A673 (cell line): ENCODE data around the gene MYO18B. TPM values are rescaled to one million over a fixed set of nuclear protein-coding genes. Genes with fewer than 3 reads are reported as not detected.
A peak's percentile ranks its signal among the peaks of the same experiment; 100 is the strongest.

Experiments
- BruUV-seq: library from RNA; stranded (reverse); fragments of 400-500 nt; replicated peaks from 2 replicates; lab custom pipeline; 2021; lab: Mats Ljungman, UMichigan
- CTCF ChIA-PET: fragments of 300-600 bp; sonication (Branson Sonifier 250); formaldehyde crosslinking; loops from one replicate; lab custom pipeline; 2022; ENCODE audit warnings: antibody characterized with exemption; lab: Charles Lee
- POLR2A ChIA-PET: fragments of 300-600 bp; sonication (Branson Sonifier 250); formaldehyde crosslinking; loops from one replicate; lab custom pipeline; 2022; ENCODE audit warnings: antibody characterized with exemption; ENCODE audit not compliant: low non-redundant PET; lab: Charles Lee
- DNase-seq: peaks from one replicate; pipeline ENCODE4 v3.0.0-alpha.2; 2015; ENCODE audit warnings: low spot score
- H3K27ac ChIP-seq: fragments of 200-600 bp; sonication (generic); 2 replicates; pipeline ENCODE4 v1.5.1; 2016; ENCODE audit warnings: mixed run types, low read depth, mild to moderate bottlenecking, mixed read lengths, antibody characterized with exemption, low read length; ENCODE audit not compliant: poor library complexity, severe bottlenecking
- H3K27me3 ChIP-seq: fragments of 200-600 bp; sonication (generic); replicated peaks from 2 replicates; pipeline ENCODE4 v1.6.1; 2017; ENCODE audit warnings: mixed run types, low read depth, mild to moderate bottlenecking, mixed read lengths, antibody characterized with exemption, low read length; ENCODE audit not compliant: insufficient read depth, poor library complexity
- H3K36me3 ChIP-seq: fragments of 200-600 bp; sonication (generic); 2 replicates; pipeline ENCODE4 v1.6.1; 2016; ENCODE audit warnings: mixed run types, mild to moderate bottlenecking, mixed read lengths, antibody characterized with exemption, low read length; ENCODE audit not compliant: insufficient read depth, poor library complexity, severe bottlenecking
- H3K4me1 ChIP-seq: fragments of 200-600 bp; sonication (generic); 2 replicates; pipeline ENCODE4 v1.6.1; 2017; ENCODE audit warnings: mixed run types, mild to moderate bottlenecking, mixed read lengths, antibody characterized with exemption, low read length; ENCODE audit not compliant: insufficient read depth, poor library complexity, severe bottlenecking
- H3K4me3 ChIP-seq: fragments of 200-600 bp; sonication (generic); 2 replicates; pipeline ENCODE4 v1.5.1; 2016; ENCODE audit warnings: low read depth, mixed run types, mild to moderate bottlenecking, mixed read lengths, low read length; ENCODE audit not compliant: poor library complexity, severe bottlenecking
- H3K9me3 ChIP-seq: fragments of 200-600 bp; sonication (generic); 2 replicates; pipeline ENCODE4 v1.6.1; 2016; ENCODE audit warnings: mixed run types, low read depth, mild to moderate bottlenecking, mixed read lengths, antibody characterized with exemption, low read length; ENCODE audit not compliant: poor library complexity, severe bottlenecking
- EZH2 ChIP-seq: fragments of 200-600 bp; sonication (generic); IDR thresholded peaks from 2 replicates; pipeline ENCODE4 v1.6.1; 2017; ENCODE audit warnings: borderline replicate concordance, low read depth, mild to moderate bottlenecking, mixed read lengths, antibody characterized with exemption, low read length; ENCODE audit not compliant: poor library complexity, severe bottlenecking
- intact Hi-C: fragments of 100-400 bp; cut with micrococcal nuclease; formaldehyde crosslinking; loops from one replicate; pipeline ENCODE4 v1.10.0; 2022; ENCODE audit not compliant: unreplicated experiment
- total RNA-seq: library from RNA; stranded (reverse); gene quantifications from 2 replicates; pipeline ENCODE4 v1.2.3, GENCODE V29; 2021
- TF ChIP-seq, protein P1 (sequence below): fragments of 300-800, 200-600 bp; sonication (generic); conservative IDR thresholded peaks from 2 replicates; pipeline ENCODE4 v1.5.1; 2017; ENCODE audit warnings: low read depth, mild to moderate bottlenecking, antibody characterized with exemption, low read length, moderate library complexity, mixed read lengths

The MYO18B gene
- total RNA-seq, 1 experiment from 2014 or later: not detected

DNA sequence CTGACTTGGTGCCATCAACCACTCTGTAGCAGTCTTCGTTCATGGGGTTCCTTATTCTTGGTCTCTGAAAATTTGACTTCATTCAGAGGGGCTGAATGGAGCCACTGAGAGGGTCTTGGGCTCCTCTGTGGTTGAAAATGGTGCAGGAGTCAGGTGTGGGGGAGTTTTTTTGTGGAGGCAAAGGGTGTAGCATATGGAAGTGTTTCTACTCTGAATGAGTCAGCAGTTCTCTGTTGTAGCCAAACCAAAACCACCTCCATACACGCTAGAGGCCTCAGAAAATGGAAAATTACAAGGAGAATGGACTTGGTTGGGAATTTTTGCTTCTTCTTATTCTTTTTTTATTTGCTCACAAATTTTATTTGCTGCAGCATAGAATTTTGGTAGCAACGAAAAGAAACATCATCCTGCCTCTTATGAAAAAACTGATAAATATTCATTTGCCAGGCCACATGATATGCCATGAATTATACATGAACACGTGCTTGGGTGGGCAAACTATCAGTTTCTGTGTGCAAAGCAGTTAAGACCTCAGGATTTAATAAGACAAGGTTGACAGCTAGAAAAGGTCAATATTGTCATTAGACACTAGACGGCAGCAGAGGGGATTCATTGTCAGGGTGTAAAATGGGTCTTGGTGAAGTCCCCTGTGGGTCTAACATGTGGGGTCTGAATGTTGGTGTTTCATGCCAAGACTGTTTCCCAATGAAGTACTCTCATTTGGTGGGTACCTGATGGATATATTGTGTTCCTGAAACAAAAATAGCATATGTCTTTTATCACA lies 111.7 kb downstream of the MYO18B start:
- H3K4me3 ChIP-seq: no peak overlapping the region
- H3K27me3 ChIP-seq: peaks cover 4% of the 10 kb centered on the region
- ChIA-PET CTCF (interaction anchor here (0.7 to 0.8 kb wide), 2 partner anchors 8 to 319 kb away, joined by 3 to 6 read pairs; no protein-coding TSS in a partner anchor), POLR2A (no interaction called here)
- no TSS peak for BruUV-seq
- no peaks in the 10 kb centered on the region for H3K36me3 ChIP-seq
- TF ChIP-seq, protein P1, sequence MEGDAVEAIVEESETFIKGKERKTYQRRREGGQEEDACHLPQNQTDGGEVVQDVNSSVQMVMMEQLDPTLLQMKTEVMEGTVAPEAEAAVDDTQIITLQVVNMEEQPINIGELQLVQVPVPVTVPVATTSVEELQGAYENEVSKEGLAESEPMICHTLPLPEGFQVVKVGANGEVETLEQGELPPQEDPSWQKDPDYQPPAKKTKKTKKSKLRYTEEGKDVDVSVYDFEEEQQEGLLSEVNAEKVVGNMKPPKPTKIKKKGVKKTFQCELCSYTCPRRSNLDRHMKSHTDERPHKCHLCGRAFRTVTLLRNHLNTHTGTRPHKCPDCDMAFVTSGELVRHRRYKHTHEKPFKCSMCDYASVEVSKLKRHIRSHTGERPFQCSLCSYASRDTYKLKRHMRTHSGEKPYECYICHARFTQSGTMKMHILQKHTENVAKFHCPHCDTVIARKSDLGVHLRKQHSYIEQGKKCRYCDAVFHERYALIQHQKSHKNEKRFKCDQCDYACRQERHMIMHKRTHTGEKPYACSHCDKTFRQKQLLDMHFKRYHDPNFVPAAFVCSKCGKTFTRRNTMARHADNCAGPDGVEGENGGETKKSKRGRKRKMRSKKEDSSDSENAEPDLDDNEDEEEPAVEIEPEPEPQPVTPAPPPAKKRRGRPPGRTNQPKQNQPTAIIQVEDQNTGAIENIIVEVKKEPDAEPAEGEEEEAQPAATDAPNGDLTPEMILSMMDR: peak; percentile 54
- TF ChIP-seq EZH2: no peak
- no peak overlapping the region for H3K27ac ChIP-seq
- no peaks in the 10 kb centered on the region for H3K4me1 ChIP-seq
- no peaks in the 10 kb centered on the region for H3K9me3 ChIP-seq
- intact Hi-C loops: loop anchor here (5.0 to 10.0 kb wide), 2 partner anchors 321 to 479 kb away; no protein-coding TSS in a partner anchor
- DNase-seq: peak; percentile 60

DNA sequence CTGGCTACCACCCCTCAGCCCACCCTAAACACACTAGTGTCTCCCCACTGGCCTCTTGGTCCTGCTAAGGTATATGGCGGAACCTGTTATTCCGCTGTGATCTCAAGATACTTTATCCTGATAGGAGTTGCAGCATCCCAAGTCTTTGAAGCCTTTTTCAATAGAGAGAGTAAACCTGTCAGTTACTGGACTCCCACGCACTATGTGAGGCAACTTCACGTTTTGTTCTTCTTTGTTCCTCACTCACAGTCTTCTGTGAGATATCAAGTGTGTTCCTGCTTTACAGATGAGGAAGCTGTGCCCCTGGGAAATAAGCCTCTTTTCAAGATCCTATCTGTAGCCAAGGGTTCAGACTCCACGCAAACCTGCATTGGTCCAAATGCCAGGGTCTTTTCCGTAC lies 127.8 kb downstream of the MYO18B start:
- POLR2A ChIA-PET: no interaction called here
- intact Hi-C loops: loop anchor here (10.0 kb wide), 1 partner anchor 55 kb away; no protein-coding TSS in a partner anchor
- H3K9me3 ChIP-seq: no peaks in the 10 kb centered on the region
- H3K27me3 ChIP-seq: no peaks in the 10 kb centered on the region
- DNase-seq: no peak
- no peak overlapping the region for H3K27ac ChIP-seq
- no TSS peak for BruUV-seq
- H3K36me3 ChIP-seq: no peaks in the 10 kb centered on the region
- CTCF ChIA-PET: no interaction called here
- H3K4me1 ChIP-seq: no peaks in the 10 kb centered on the region
- TF ChIP-seq, protein P1: no peak
- no peak for TF ChIP-seq EZH2
- H3K4me3 ChIP-seq: no peak overlapping the region

DNA sequence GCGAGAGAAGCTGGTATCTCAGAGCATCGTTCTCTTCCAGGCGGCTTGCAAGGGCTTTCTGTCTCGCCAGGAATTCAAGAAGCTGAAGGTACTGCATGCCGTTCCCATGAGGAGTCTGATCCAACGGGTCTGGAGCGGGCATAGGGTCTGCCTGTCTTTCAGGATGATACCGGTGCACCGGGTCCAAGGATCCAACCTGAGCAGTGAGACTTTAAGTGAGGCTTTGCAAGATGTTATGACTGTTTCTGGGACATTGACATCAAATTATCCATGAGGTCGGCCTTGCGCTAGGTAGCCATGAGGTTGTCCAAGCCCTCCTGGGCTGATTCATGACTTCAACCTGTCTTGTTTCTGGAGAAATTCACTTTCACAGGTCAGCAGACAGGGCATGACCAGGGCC lies 132.3 kb downstream of the MYO18B start:
- no TSS peak for BruUV-seq
- no peak overlapping the region for H3K4me3 ChIP-seq
- no peak for DNase-seq
- no peaks in the 10 kb centered on the region for H3K36me3 ChIP-seq
- POLR2A ChIA-PET: interaction anchor here (0.6 kb wide), 1 partner anchor 66 kb away, joined by 4 read pairs; no protein-coding TSS in a partner anchor
- no peaks in the 10 kb centered on the region for H3K4me1 ChIP-seq
- CTCF ChIA-PET: no interaction called here
- H3K27me3 ChIP-seq: peaks cover 13% of the 10 kb centered on the region
- no peak overlapping the region for H3K27ac ChIP-seq
- intact Hi-C loops: no loop called here
- TF ChIP-seq EZH2: no peak
- TF ChIP-seq, protein P1: no peak
- H3K9me3 ChIP-seq: no peaks in the 10 kb centered on the region
